ENCODE results near the gene LAT.

Gene LAT

GRCh38 chr16:29011851-29012250, 27.0 kb downstream of the LAT start:
- no peak overlapping the region for H3K27ac ChIP-seq (ENCODE audit: poor library complexity, severe bottlenecking)
- no peaks in the 10 kb centered on the region for H3K9me3 ChIP-seq (ENCODE audit: severe bottlenecking)
- H3K36me3 ChIP-seq (ENCODE audit: low read depth): no peaks in the 10 kb centered on the region
- H3K4me3 ChIP-seq (ENCODE audit: severe bottlenecking): no peak overlapping the region
- TF ChIP-seq CTCF (IDR thresholded peaks at IDR 0.05; ENCODE audit: poor library complexity, severe bottlenecking): no peak
- DNase-seq (ENCODE audit: low spot score) (no peak), ATAC-seq (ENCODE audit: low read depth) (no peak)
- no peaks in the 10 kb centered on the region for H3K27me3 ChIP-seq (ENCODE audit: insufficient read depth, poor library complexity, severe bottlenecking)
- no peaks in the 10 kb centered on the region for H3K4me1 ChIP-seq (ENCODE audit: insufficient read depth, poor library complexity, severe bottlenecking)

GRCh38 chr16:29012913-29013553, 28.2 kb downstream of the LAT start:
- TF ChIP-seq CTCF (IDR thresholded peaks at IDR 0.05; ENCODE audit: poor library complexity, severe bottlenecking): no peak

GRCh38 chr16:29014561-29015069, 29.8 kb downstream of the LAT start:
- DNase-seq (ENCODE audit: low spot score): no peak
- no peaks in the 10 kb centered on the region for H3K4me1 ChIP-seq (ENCODE audit: insufficient read depth, poor library complexity, severe bottlenecking)
- no peak overlapping the region for H3K27ac ChIP-seq (ENCODE audit: poor library complexity, severe bottlenecking)
- no peaks in the 10 kb centered on the region for H3K27me3 ChIP-seq (ENCODE audit: insufficient read depth, poor library complexity, severe bottlenecking)
- no peak for TF ChIP-seq CTCF (IDR thresholded peaks at IDR 0.05; ENCODE audit: poor library complexity, severe bottlenecking)
- ATAC-seq (ENCODE audit: low read depth): no peak
- no peaks in the 10 kb centered on the region for H3K9me3 ChIP-seq (ENCODE audit: severe bottlenecking)
- H3K4me3 ChIP-seq (ENCODE audit: severe bottlenecking): no peak overlapping the region
- no peaks in the 10 kb centered on the region for H3K36me3 ChIP-seq (ENCODE audit: low read depth)

More at GRCh38 chr16:29012913-29013553, 28.2 kb downstream of the LAT start:
- DNase-seq (ENCODE audit: low spot score) (no peak), ATAC-seq (ENCODE audit: low read depth) (no peak)
- Histone ChIP-seq H3K27ac (ENCODE audit: poor library complexity, severe bottlenecking) (no peak overlapping the region), H3K4me3 (ENCODE audit: severe bottlenecking) (no peak overlapping the region), H3K9me3 (ENCODE audit: severe bottlenecking) (no peaks in the 10 kb centered on the region), H3K4me1 (ENCODE audit: insufficient read depth, poor library complexity, severe bottlenecking) (no peaks in the 10 kb centered on the region), H3K36me3 (ENCODE audit: low read depth) (no peaks in the 10 kb centered on the region), H3K27me3 (ENCODE audit: insufficient read depth, poor library complexity, severe bottlenecking) (no peaks in the 10 kb centered on the region)

- no peak for TF ChIP-seq CTCF (IDR thresholded peaks at IDR 0.05; ENCODE audit: poor library complexity, severe bottlenecking)
- H3K4me3 ChIP-seq (ENCODE audit: severe bottlenecking): no peak overlapping the region
- H3K27ac ChIP-seq (ENCODE audit: poor library complexity, severe bottlenecking): no peak overlapping the region
- no peaks in the 10 kb centered on the region for H3K4me1 ChIP-seq (ENCODE audit: insufficient read depth, poor library complexity, severe bottlenecking)
- ATAC-seq (ENCODE audit: low read depth): no peak
- no peaks in the 10 kb centered on the region for H3K27me3 ChIP-seq (ENCODE audit: insufficient read depth, poor library complexity, severe bottlenecking)
- no peak for DNase-seq (ENCODE audit: low spot score)
- no peaks in the 10 kb centered on the region for H3K36me3 ChIP-seq (ENCODE audit: low read depth)
- H3K9me3 ChIP-seq (ENCODE audit: severe bottlenecking): no peaks in the 10 kb centered on the region
These were observed 37.3 kb downstream of the LAT start for GRCh38 chr16:29022196-29022595.
